Activated T-helper 1 cell treated with Interleukin-2 at 50 U/mL for 16 hours (primary cell): Measurements from ENCODE around the gene POGLUT2.
"Not testable (repeated sequence)": the region's sequence is repeated elsewhere in the genome, so short reads cannot be mapped to it uniquely, and the experiment has no call there.

Experiments
- DNase-seq: peaks from one replicate; pipeline ENCODE4 v3.0.0-alpha.2; 2020; ENCODE audit warnings: low read depth

The POGLUT2 gene

DNA sequence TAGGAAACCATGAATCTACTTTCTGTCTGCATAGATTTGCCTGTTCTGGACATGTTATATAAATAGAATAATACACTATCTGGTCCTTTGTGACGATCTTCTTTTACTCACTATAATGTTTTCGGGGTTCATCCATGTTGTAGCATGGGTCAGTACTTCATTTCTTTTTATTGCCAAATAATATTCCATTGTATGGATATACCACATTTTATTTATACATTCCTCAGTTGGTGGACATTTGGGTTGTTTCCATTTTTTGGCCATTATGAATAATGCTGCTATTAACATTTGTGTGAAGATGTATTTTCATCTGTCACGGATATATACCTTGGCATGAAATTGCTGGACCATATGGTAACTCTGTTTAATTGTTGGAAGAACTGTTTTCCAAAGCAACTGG is 6.9 kb upstream of the POGLUT2 start:
- no peak for DNase-seq

DNA sequence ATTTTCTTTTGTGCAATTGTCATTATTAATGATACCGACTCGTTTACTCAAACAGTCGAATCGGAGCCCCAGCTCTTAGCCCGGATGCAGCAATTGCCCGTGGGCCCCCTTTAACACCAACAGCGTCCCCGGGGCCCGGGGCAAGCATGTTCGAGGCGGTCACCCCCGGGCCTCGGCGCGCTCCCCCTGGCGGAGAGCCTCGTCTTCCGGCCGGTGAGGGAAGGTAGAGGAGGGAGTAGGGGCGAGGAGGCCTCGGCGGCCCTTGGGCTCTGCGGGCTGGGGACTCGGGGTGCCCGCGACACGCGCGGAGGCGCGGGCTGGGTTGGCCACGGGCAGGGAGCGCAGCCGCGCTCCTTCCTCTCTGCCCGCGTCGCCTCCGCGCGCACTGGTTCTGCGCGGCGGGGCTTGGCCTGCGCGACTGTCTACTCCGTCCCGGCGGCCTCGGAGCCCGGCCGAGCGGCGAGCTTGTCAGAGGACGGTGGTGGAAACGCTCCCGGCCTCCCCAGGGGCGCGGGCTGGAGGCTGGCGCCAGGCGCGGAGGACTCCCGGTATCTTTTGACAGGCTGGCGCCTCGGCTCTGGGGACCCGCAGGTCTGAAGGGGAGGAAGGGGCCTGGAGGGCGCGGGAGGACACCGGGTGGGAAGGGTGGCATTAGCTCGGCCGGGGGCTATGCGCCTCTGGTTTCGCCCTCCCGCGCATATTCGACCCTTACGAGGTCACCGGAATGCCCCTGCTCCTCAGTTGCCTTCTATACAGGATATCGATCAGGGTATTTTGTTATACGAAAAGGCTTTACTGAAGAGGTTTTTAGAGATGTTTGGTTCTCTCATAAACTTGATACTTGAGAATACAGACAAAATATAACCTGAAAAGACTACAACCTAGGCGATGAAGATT is 1.6 kb upstream of the POGLUT2 start:
- peak; percentile 69 for DNase-seq

DNA sequence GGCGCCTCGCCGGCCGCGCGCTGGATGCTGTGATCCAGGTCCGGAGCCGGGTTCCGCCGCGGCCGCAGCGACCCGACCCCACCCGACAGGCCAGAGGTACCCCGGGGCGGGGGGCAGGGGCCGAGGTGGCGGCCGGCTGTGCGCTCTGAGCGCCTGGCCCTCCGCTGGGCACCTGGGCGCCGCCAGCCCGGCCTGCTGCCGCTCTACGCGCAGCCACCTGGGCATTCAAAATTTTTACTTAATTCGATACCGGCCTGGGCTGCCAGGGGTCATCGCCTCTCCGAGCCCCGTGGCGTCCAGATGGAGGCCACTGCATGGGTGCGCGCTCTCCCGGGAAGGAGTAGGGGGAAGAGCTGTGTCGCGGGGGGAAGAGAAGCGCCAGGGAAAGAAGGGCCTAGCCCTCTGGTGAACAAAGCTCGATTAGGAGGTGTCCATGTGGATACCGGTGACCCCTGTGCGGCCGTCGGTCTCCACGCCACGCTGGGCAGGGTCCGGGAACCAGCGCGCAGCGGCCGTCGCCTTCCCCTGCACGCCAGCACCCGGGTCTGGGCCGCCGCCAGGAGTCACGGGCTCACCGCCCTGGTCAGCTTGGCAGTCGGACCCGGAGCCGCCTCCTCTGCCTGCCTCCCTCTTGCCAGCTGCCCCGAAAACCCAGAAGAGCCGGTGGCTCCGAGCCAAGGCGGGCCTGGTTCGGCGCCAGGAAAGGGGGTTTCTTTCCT is 809 bp upstream of the POGLUT2 start:
- no peak for DNase-seq

DNA sequence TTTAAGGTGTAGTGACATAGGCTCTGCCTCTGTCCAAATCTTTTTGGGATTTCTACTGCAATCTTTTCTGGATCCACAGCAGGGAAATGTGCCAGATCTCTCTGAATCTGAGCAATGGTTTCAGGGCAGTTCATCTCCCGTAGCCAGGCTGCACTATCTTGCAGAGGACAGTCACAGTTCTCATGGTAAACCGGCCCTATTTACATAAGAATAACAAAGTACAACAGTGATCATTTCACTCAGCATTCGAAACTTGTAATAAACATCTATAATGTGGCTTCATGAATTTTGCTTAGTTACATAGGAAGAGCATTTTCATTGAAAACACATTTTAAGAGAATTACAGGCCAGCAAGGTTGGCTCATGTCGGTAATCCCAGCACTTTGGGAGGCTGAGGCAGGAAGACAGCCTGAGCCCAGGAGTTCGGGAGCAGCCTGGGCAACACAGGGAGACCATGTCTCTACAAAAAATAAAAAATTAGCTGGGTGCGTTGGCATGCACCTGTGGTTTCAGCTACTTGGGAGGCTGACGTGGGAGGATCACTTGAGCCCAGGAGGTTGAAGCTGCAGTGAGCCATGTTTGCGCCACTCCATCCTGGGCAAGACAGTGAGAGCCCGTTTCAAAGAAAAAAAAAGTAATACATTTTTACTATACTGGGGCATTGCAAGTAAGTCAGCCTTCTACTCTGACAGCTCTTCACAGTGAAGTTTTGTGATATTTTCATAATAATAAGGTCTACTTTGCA is 5.0 kb downstream of the POGLUT2 start:
- DNase-seq, result no peak

DNA sequence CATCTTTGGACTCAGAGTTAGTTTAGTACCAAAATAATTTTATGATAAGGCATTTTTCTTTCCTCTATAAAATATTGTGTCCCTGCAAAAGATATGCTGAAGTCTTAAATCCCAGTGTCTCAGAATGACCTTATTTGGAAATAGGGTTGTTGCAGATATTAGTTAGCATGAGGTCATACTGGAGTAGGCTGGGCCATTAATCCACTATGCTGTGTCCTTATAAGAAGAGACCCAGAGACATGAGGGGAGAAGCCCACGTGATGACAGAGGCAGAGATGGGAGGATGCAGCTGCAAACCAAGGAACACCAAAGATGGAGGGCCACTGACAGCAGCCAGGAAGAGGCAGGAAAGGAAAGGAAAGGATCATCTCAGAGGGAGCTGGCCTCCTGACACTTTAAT is 6.4 kb downstream of the POGLUT2 start:
- no peak for DNase-seq

DNA sequence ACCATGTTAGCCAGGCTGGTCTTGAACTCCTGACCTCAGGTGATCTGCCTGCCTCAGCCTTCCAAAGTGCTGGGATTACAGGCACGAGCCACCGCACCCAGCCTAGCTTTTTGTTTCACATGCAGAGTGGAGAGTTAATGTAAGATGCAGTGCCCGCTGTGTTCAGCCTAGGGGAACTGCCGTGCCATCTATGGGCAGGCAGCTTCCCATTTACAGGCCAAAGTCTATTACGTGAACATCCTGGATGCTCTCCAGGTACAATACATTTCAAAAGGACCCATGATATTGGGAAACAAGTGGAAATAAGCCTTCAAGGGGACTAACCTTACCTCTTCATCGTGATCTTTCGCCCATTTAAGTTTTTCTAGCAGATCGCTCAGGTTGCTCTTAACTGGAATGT is 10.1 kb downstream of the POGLUT2 start:
- DNase-seq, result no peak

DNA sequence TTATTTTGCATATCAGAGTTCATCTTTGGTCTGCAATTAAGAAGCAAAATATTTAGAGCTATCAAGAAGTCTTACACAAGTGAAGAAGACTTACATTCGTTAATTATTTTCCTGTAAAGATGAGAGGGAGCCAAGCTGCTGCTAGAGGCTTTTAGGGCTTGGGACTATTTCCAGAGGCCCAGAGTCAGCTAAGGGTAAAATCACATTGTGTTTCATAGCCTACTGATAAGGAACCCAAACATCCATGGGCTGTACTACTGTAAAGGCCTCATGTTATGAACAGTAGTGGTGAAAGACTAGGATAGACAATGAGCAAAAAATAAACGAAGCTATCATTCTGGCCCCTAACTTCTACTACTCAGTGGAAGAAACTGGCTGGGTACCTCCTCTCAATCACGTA is 14.3 kb downstream of the POGLUT2 start:
- DNase-seq, result no peak

DNA sequence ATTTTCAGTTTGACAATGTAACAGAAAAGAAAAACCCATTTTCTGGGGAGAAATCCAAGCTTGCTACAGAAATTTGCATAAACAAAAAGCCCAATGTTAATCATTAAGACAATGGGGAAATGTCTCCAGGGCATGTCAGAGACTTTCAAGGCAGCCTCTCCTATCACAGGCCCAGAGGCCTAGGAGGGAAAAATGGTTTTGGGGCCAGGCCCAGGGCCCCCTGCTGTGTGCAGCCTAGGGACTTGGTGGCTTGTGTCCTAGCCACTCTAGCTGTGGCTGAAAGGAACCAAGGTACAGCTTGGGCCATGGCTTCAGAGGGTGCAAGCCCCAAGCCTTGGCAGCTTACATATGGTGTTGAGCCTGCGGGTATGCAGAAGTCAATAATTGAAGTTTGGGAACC is 17.2 kb downstream of the POGLUT2 start:
- DNase-seq, result no peak

DNA sequence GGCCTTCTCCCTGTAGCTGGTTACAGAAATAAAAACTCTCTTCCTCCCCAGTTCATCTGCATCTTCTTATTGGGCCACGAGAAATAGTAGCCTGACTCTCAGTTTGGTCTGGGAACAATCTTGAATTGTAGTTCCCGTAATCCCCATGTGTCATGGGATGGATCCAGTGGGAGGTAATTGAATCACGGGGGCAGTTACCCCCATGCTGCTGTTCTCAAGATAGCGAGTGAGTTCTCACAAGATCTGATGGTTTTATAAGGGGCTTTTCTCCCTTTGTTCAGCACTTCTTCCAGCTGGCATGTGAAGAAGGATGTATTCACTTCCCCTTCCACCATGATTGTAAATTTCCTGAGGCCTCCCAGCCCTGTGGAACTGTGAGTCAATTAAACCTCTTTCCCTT is 18.1 kb downstream of the POGLUT2 start:
- not testable (repeated sequence) for DNase-seq

DNA sequence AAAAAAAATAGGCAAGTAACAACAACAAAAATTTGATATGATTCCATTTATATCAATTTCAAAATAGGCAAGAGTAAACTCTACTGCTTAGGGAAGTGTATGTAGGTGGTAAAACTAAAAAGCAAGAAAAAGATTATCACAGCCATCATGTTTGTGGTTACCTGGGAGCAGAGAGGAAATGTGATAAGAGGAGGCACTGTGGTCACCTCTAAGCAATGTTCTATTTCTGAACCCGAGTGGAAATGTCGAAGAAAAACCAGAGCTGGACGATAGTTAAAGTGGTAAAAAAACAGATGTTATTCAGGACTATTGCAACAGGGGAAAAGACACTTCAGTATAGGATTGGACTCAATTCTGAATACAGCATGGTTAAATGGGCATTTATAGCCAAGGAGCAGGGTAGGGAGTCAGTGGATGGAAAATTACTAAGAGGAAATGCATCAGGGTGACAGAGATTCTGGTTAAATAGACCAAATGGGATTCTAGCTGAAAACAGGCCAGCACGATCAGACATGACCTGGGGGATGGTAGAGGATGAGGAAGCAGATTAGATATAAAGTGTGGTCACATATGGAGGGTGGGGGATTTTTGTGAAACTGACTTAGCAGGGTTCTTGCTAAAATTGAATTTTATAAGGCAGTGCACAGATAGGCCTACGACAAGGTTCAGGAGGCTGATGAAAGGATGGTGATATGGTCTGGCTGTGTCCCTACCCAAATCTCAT is 19.2 kb downstream of the POGLUT2 start:
- DNase-seq, result no peak

DNA sequence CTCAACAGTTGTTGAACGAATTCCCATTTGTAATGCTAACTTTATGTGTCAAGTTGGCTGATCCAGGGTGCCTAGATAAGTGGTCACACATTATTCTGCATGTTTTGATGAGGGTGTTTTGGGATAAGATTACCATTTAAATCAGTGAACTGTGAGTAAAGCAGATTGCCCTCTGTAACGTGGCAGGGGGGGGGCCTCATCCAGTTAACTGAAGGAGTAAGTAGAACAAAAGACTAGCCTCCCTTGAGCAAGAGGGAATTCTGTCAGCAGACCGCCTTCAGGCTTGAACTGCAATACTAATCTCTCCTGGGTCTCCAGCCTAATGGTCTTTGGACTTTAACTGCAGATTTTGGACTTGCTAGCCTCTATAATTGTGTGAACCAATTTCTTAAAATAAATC is 21.0 kb downstream of the POGLUT2 start:
- no peak for DNase-seq

DNA sequence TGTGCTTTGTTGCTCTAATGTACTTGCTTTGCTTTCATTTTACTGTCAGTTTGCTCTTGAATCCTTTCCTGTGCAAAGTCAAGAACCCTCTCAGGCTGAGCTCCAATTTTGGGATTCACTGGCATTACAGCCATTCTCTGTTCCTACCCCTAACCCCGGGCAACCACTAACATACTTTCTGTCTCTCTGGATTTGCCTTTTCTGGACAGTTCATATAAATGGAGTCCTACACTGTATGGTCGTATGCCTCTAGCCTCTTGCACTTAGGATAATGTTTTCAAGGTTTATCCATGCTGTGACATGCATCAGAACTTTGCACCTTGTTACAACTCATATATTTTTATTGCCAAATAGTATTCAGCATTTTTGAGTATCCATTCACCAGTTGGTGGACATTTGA is 22.5 kb downstream of the POGLUT2 start:
- no peak for DNase-seq

DNA sequence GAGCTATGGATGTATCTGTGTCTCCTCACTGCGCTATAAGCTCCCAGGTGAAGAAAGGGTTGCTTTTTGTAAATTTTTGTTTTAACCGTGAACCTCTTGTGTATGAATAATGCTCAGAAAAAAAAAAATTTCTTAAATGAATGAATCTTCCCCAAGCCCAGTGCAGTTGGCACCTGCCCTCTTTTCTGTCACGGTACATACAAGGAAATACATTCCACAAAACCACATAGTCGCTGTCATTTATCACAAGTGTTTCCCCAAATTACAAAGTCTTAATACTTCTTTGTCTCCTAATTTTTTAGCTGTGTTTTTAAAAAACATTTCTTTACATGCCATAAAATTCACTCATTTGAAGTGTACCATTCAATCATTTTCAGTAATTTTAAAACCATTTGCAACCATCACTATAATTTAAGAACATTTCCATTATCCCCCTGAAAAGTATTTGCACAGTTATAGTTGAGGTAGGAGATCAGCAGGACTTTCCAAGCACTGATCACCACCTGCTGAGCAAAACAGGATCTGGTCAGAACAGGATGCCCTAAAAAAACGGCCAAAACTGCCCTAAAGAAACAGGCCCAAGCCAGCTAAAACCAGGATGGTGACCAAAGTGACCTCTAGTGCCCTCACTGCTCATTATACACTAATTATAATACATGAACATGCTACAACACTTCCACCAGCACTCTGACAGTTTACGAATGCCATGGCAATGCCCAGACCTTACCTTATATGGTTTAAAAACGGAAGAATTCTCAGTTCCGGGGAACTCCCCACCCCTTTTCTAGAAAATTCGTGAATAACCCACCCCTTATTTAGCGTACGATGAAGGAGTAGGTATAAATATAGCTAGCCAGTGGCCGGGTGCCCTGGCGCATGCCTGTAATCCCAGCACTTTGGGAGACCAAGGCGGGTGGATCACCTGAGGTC is 23.9 kb downstream of the POGLUT2 start:
- DNase-seq, result no peak

DNA sequence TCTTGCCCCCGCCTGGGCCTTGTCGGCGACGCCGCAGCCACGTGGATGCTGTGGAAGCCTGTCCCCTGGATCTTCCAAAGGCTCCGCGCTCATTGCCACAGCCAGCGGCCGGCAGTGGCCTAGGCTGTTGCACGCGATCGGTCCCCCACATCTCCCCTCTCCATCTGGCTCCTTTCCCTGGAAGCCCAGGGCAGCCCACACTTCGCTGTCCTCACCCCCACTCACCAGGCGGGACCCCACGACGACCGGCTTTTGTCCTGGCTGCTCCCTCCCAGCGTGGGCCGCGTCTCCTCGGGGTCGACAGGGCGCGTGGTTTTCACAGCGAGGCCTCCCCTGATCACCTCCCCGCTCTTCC is 24.6 kb downstream of the POGLUT2 start:
- DNase-seq, result no peak

DNA sequence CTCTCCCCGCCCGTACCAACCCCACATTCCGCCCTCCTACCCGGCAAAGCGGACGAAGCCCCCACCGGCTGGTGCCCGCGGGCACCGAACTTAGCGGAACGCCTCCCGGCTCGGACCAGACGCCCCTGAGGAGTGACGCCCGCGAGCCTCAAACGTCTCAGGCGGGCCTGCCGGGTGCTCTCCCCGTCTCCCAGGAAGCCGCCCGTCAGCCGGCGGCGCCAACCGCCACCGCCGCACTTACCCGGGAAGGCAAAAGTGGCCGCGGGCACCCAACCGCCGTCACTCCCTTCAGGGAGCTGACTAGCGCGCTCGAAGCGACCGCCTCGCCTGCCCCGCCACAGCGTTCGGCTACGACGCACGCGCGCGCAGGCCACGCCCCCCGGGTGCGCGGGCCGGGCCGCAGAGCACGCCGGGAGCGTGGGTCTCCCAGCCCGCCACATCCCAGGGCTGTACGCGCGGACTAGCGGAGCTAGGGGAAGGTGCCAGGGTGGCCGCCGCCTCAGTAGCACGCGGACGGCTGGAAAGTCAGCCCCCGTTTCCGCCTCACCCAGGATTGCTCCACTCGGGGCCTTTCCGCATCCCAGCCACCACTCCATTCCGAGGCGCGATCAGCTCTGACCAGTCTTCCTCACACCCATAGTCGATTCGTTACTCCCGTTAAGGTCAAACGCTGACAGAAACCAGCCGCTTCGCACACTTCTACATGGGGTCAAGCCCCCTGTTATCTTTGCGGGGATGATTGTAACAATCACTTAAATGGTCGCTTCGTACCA is 25.1 kb downstream of the POGLUT2 start, which contains the start of gene TEX30:
TEX30 (minus strand) TSS at position 346 of the 773 bp plus-strand sequence. CDS start 3,760 bp downstream, outside the sequence.
- peak; percentile 86 for DNase-seq

DNA sequence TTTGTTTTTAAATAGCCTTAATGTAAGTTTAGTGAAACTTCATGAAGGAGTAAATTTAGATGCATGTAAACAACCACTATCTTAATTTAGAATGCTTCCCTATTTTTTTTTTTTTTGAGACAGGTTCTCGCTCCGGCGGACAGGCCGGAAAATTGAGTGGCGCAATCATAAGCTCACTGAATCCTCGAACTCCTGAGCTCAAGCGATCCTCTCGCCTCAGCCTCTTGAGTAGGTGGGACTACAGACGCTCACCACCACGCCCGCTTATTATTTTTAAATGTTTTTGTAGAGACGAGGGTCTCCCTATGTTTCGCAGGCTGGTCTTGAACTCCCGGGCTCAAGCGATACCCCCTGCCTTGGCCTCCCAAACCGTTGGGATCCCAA is 26.7 kb downstream of the POGLUT2 start:
- no peak for DNase-seq

DNA sequence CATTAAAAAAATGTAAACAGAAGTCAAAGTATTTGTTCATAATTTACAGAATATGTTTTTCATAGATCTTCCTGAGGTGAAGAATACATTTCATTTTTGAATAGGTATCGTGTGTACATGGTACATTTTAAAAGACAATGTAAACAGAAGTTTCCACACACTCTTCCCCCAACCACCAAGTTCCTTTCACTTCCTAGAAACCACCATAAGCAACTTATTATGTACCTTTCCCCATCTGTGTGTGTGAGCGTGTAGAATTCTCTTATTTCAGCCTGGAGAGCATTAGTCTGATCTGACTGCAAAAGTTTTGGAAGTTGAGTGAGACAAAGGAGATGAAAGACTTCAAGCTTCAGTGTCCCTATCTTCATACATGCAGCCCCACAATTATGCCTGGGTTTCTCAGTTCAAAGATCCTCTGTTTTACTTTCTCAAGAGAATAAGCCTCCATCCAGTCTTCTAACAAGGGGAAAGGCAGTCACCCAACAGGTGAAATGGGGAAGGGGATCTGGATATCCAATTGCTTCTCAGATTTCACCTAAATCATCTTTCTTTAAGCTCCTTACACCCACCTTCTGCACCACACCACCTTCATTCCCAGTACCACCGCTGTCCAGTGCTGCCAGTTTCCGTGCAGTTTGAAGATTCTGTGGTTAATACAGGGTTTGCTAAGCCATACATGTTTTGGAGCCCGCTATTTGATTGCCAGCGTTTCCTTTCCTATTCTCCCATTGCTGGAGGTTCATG is 27.3 kb downstream of the POGLUT2 start:
- DNase-seq, result no peak

DNA sequence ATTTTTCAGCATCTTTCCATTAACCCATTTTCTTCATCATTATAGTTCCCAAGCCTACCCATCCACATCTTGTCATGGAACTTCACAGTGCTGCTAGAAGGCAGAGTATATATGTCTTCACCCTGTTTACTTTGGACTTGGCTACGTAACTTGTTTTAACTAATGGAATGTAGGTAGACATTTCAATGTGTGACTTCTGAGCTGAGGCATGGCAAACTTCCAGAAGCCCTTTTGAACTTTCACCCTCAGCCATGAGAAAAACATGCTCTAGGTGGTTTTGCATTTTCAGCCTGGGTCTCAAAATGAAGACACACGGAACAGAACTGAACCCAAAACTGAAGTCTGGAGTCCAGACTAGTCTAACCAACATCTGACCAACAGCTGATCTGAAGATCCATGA is 28.3 kb downstream of the POGLUT2 start:
- DNase-seq, result no peak

DNA sequence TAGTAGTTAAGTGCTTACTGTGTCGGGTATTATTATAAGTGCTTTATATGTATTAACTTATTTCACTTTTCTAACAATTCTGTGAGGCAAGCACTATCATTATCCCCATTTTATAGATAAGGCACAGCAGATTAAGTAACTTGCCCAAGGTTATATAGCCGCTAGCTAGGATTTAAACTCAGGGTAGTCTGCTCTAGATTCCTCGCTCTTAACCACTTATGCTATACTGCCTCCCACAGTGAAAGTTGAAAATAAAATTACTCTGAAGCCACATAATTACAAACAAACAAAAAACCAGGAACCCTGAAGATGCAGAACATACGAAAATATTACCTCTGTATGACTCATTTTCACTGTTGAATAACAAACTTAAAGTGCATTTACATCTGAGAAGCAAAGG is 29.1 kb downstream of the POGLUT2 start:
- no peak for DNase-seq
